Mucosa of rectum (tissue), 2 donors: ENCODE measurements around the gene RELT.

ENCODE experiments used
- H3K27ac ChIP-seq, 2 donors: one replicate each; pipeline ENCODE4 v1.7.0; 2013; ENCODE audit warnings: inconsistent platforms in 2 of 2, low read depth in 2 of 2, low read length in 2 of 2
- H3K27me3 ChIP-seq, 2 donors: one replicate each; pipeline ENCODE4 v1.7.0; 2013; ENCODE audit warnings: low read length in 2 of 2; ENCODE audit not compliant: control insufficient read depth in 2 of 2, insufficient read depth in 2 of 2
- H3K36me3 ChIP-seq, 2 donors: one replicate each; pipeline ENCODE4 v1.7.0; 2013; ENCODE audit warnings: low read length in 2 of 2; ENCODE audit not compliant: control insufficient read depth in 2 of 2, insufficient read depth in 2 of 2
- H3K4me1 ChIP-seq, 2 donors: one replicate each; pipeline ENCODE4 v1.7.0; 2013; ENCODE audit warnings: low read length in 2 of 2, mild to moderate bottlenecking in 1 of 2; ENCODE audit not compliant: control insufficient read depth in 2 of 2, insufficient read depth in 2 of 2
- H3K4me3 ChIP-seq, 2 donors: one replicate each; pipeline ENCODE4 v1.7.0; 2013; ENCODE audit warnings: low read length in 2 of 2
- H3K9ac ChIP-seq, 2 donors: one replicate each; pipeline ENCODE4 v1.7.0; 2013; ENCODE audit warnings: low read length in 2 of 2, low read depth in 1 of 2, mild to moderate bottlenecking in 1 of 2
- H3K9me3 ChIP-seq, 2 donors: one replicate each; pipeline ENCODE4 v1.7.0; 2013; ENCODE audit warnings: low read length in 2 of 2; ENCODE audit not compliant: control insufficient read depth in 2 of 2
- donor health status: healthy.
- donor health status: Normal muscosa, but diverticular disease.

The RELT gene

GRCh38 chr11:73347067-73347466 is 29.1 kb upstream of the RELT start:
- H3K4me1 ChIP-seq: peaks cover 0 to 5% of the 10 kb centered on the region in 2 donors
- H3K36me3 ChIP-seq: no peaks in the 10 kb centered on the region
- H3K4me3 ChIP-seq: no peak overlapping the region
- H3K27me3 ChIP-seq: no peaks in the 10 kb centered on the region
- H3K9me3 ChIP-seq: no peaks in the 10 kb centered on the region
- no peak overlapping the region for H3K9ac ChIP-seq
- no peak overlapping the region for H3K27ac ChIP-seq

DNA sequence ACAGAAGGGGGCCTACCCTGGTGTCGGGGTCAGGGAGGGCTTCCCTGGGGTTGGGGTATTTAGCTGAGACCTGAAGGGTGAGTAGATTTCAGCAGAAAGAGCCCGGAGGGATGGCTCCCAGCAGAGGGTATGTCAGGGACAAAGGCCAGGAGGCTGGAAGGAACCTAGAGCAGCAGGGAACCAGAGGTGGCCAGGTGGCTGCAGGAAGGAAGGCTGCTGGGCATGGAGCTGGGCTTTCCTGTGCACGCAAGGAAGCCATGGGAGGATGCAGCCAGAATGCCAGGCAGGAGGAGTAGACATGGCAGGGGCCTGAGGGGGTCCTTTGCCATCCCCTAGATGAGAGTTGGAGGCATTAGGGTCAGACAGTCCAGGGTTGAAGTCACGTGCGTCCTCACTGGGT is 27.4 kb upstream of the RELT start:
- H3K4me3 ChIP-seq: no peak overlapping the region
- H3K9ac ChIP-seq: no peak overlapping the region
- H3K27ac ChIP-seq: no peak overlapping the region
- no peaks in the 10 kb centered on the region for H3K27me3 ChIP-seq
- H3K36me3 ChIP-seq: no peaks in the 10 kb centered on the region
- peaks cover 0 to under 1% of the 10 kb centered on the region in 2 donors for H3K4me1 ChIP-seq
- H3K9me3 ChIP-seq: no peaks in the 10 kb centered on the region

GRCh38 chr11:73349633-73350032 is 26.6 kb upstream of the RELT start:
- H3K36me3 ChIP-seq: no peaks in the 10 kb centered on the region
- H3K4me1 ChIP-seq: no peaks in the 10 kb centered on the region
- H3K27me3 ChIP-seq: no peaks in the 10 kb centered on the region
- no peak overlapping the region for H3K9ac ChIP-seq
- H3K27ac ChIP-seq: no peak overlapping the region
- no peaks in the 10 kb centered on the region for H3K9me3 ChIP-seq
- no peak overlapping the region for H3K4me3 ChIP-seq

DNA sequence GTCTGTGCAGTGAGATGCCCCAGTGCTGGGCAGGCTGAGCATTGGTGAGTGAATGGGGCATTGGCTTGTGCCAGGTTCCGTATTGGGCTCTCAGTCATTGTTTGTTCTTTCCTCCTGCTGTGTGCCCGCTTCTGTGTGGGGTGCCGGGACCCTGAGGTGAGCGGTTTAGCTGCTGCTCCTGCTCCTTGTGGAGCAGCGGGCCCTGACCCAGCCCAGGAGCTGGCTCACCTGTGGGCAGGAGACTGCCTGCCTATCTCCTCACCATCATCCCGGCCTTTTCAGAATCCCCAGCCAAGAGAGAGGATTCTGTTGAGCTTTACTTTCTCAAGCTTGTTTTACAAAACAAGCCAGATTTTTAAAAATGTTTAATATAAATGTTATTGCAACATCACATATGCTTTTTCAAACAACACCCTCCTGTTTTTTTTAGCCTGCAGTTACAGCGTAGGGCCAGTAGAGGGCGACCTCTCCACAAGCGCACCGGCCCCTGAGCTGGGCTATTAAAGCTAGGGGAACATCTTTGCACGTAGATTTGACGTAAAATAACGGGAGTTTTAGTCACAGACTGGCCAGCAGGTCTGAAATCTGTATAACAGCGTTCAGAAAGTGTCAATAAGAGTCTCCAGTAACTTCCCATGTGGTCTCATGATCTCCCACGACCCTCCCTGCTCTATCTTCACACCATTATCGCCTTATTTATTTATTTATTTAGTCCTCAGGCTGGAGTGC is 25.1 kb upstream of the RELT start:
- H3K9me3 ChIP-seq: no peaks in the 10 kb centered on the region
- no peak overlapping the region for H3K9ac ChIP-seq
- no peaks in the 10 kb centered on the region for H3K36me3 ChIP-seq
- no peak overlapping the region for H3K27ac ChIP-seq
- H3K4me1 ChIP-seq: no peaks in the 10 kb centered on the region
- no peaks in the 10 kb centered on the region for H3K27me3 ChIP-seq
- H3K4me3 ChIP-seq: no peak overlapping the region

- Histone ChIP-seq H3K27ac (no peak overlapping the region), H3K36me3 (no peaks in the 10 kb centered on the region)
Measured at GRCh38 chr11:73353422-73353821, 22.8 kb upstream of the RELT start.

GRCh38 chr11:73355109-73355508 is 21.1 kb upstream of the RELT start:
- no peaks in the 10 kb centered on the region for H3K36me3 ChIP-seq

More at GRCh38 chr11:73353422-73353821, 22.8 kb upstream of the RELT start:
- Histone ChIP-seq H3K9me3 (no peaks in the 10 kb centered on the region), H3K9ac (no peak overlapping the region), H3K27me3 (no peaks in the 10 kb centered on the region), H3K4me1 (no peaks in the 10 kb centered on the region), H3K4me3 (no peak overlapping the region)

GRCh38 chr11:73356979-73357860 is 19.0 kb upstream of the RELT start:
- Histone ChIP-seq H3K9me3 (no peaks in the 10 kb centered on the region), H3K27me3 (no peaks in the 10 kb centered on the region), H3K4me1 (no peaks in the 10 kb centered on the region), H3K9ac (no peak overlapping the region), H3K27ac (no peak overlapping the region), H3K4me3 (no peak overlapping the region), H3K36me3 (no peaks in the 10 kb centered on the region)

More at GRCh38 chr11:73355109-73355508, 21.1 kb upstream of the RELT start:
- no peaks in the 10 kb centered on the region for H3K27me3 ChIP-seq
- no peaks in the 10 kb centered on the region for H3K4me1 ChIP-seq
- no peak overlapping the region for H3K27ac ChIP-seq
- no peak overlapping the region for H3K4me3 ChIP-seq
- H3K9me3 ChIP-seq: no peaks in the 10 kb centered on the region
- H3K9ac ChIP-seq: no peak overlapping the region

- H3K9me3 ChIP-seq: no peaks in the 10 kb centered on the region
- H3K4me1 ChIP-seq: no peaks in the 10 kb centered on the region
- no peak overlapping the region for H3K4me3 ChIP-seq
- no peak overlapping the region for H3K9ac ChIP-seq
- H3K36me3 ChIP-seq: no peaks in the 10 kb centered on the region
- no peak overlapping the region for H3K27ac ChIP-seq
- H3K27me3 ChIP-seq: no peaks in the 10 kb centered on the region
Measured at GRCh38 chr11:73358071-73358470, 18.1 kb upstream of the RELT start.

GRCh38 chr11:73359341-73359740 is 16.9 kb upstream of the RELT start:
- Histone ChIP-seq H3K9ac (no peak overlapping the region), H3K36me3 (no peaks in the 10 kb centered on the region)

More at GRCh38 chr11:73359341-73359740, 16.9 kb upstream of the RELT start:
- H3K27me3 ChIP-seq: no peaks in the 10 kb centered on the region
- H3K4me1 ChIP-seq: no peaks in the 10 kb centered on the region
- H3K27ac ChIP-seq: no peak overlapping the region
- no peaks in the 10 kb centered on the region for H3K9me3 ChIP-seq
- H3K4me3 ChIP-seq: no peak overlapping the region
